Measurements from ENCODE around the gene UBP1. TPM values are rescaled to one million over a fixed set of nuclear protein-coding genes. Genes with fewer than 3 reads are reported as not detected.
"Not testable (repeated sequence)": the region's sequence is repeated elsewhere in the genome, so short reads cannot be mapped to it uniquely, and the experiment has no call there.

The UBP1 gene
- total RNA-seq, 2 donors from 2014 or later: 41.5 to 53.9 TPM

GRCh38 chr3:33473813-33474212, 33.6 kb upstream of the UBP1 start:
- Histone ChIP-seq H3K27me3 (no peaks in the 10 kb centered on the region), H3K9me3 (no peaks in the 10 kb centered on the region), H3K4me1 (no peaks in the 10 kb centered on the region), H3K27ac (no peak overlapping the region), H3K36me3 (no peaks in the 10 kb centered on the region), H3K4me3 (no peak overlapping the region)
- TF ChIP-seq CTCF (IDR thresholded peaks at IDR 0.05): no peak
- no peak for DNase-seq (ENCODE audit: low spot score)

GRCh38 chr3:33467786-33468185, 27.6 kb upstream of the UBP1 start:
- Histone ChIP-seq H3K4me1 (no peaks in the 10 kb centered on the region), H3K4me3 (no peak overlapping the region), H3K27ac (no peak overlapping the region), H3K9me3 (no peaks in the 10 kb centered on the region), H3K27me3 (no peaks in the 10 kb centered on the region), H3K36me3 (no peaks in the 10 kb centered on the region)
- DNase-seq (ENCODE audit: low spot score): no peak
- no peak for TF ChIP-seq CTCF (IDR thresholded peaks at IDR 0.05)

- no peaks in the 10 kb centered on the region for H3K4me1 ChIP-seq
- peaks cover 0 to 23% of the 10 kb centered on the region in 2 donors for H3K9me3 ChIP-seq
- no peak overlapping the region for H3K4me3 ChIP-seq
- no peaks in the 10 kb centered on the region for H3K27me3 ChIP-seq
- no peaks in the 10 kb centered on the region for H3K36me3 ChIP-seq
- no peak overlapping the region for H3K27ac ChIP-seq
- no peak for TF ChIP-seq CTCF (IDR thresholded peaks at IDR 0.05)
- DNase-seq (ENCODE audit: low spot score): no peak
Observed at GRCh38 chr3:33461097-33461496, 20.9 kb upstream of the UBP1 start.

- H3K27ac ChIP-seq; H3K27me3 ChIP-seq; DNase-seq (ENCODE audit: low spot score); H3K36me3 ChIP-seq; H3K4me3 ChIP-seq; H3K4me1 ChIP-seq: not testable (repeated sequence)
- peaks cover 0 to 23% of the 10 kb centered on the region in 2 donors for H3K9me3 ChIP-seq
Observed at GRCh38 chr3:33459577-33459976, 19.4 kb upstream of the UBP1 start.

- Histone ChIP-seq H3K4me3 (no peak overlapping the region), H3K36me3 (no peaks in the 10 kb centered on the region), H3K4me1 (no peaks in the 10 kb centered on the region), H3K27ac (no peak overlapping the region), H3K9me3 (peaks cover 0 to 23% of the 10 kb centered on the region in 2 donors), H3K27me3 (no peaks in the 10 kb centered on the region)
- no peak for DNase-seq (ENCODE audit: low spot score)
- no peak for TF ChIP-seq CTCF (IDR thresholded peaks at IDR 0.05)
Observed at GRCh38 chr3:33458446-33458845, 18.2 kb upstream of the UBP1 start.

GRCh38 chr3:33456756-33457155, 16.6 kb upstream of the UBP1 start:
- DNase-seq (ENCODE audit: low spot score): no peak
- Histone ChIP-seq H3K27ac (no peak overlapping the region), H3K27me3 (no peaks in the 10 kb centered on the region), H3K36me3 (no peaks in the 10 kb centered on the region), H3K9me3 (peaks cover 0 to 23% of the 10 kb centered on the region in 2 donors), H3K4me3 (no peak overlapping the region), H3K4me1 (no peaks in the 10 kb centered on the region)
- TF ChIP-seq CTCF (IDR thresholded peaks at IDR 0.05): no peak
